Tibial artery (tissue), 4 donors: ENCODE measurements around the gene IDH3B.
"Not testable (repeated sequence)": the region's sequence is repeated elsewhere in the genome, so short reads cannot be mapped to it uniquely, and the experiment has no call there.

Experiments used
- DNase-seq, 2 donors: peaks; one replicate each; pipeline ENCODE4 v3.0.0-alpha.2; 2019
- H3K27ac ChIP-seq, 2 donors: fragments of 200-600 bp; sonication (generic) in 1 of 2; 1 replicate in 1 of 2; 2 replicates in 1 of 2; pipeline ENCODE4 v1.5.1; 2018 to 2019; ENCODE audit warnings: mild to moderate bottlenecking in 1 of 2
- H3K27me3 ChIP-seq, 2 donors: fragments of 200-600 bp; sonication (generic) in 1 of 2; one replicate each; pipeline versions ENCODE4 v1.5.1 to v1.6.0; 2016 to 2019
- H3K36me3 ChIP-seq, 3 donors: fragments of 200-600 bp; sonication (generic) in 2 of 3; one replicate each; pipeline ENCODE4 v1.5.1; 2016 to 2019; ENCODE audit warnings: mild to moderate bottlenecking in 2 of 3
- H3K4me1 ChIP-seq, 4 donors: fragments of 200-600 bp; sonication (generic) in 2 of 4; 1 replicate in 3 of 4; 2 replicates in 1 of 4; pipeline ENCODE4 v1.5.1; 2016 to 2019
- H3K4me3 ChIP-seq, 2 donors: fragments of 200-600 bp; sonication (generic) in 1 of 2; 1 replicate in 1 of 2; 2 replicates in 1 of 2; pipeline ENCODE4 v1.5.1; 2018 to 2019; ENCODE audit warnings: mild to moderate bottlenecking in 2 of 2
- H3K9me3 ChIP-seq, 3 donors: fragments of 200-600 bp; sonication (generic) in 1 of 3; one replicate each; pipeline ENCODE4 v1.5.1; 2016 to 2019
- CTCF ChIP-seq, 2 experiments: fragments of 200-600 bp in 1 of 2; fragments of 450-650 bp in 1 of 2; IDR thresholded peaks; one replicate each; pipeline ENCODE4 v1.5.1; 2017 to 2019; ENCODE audit warnings: antibody characterized with exemption in 2 of 2, mild to moderate bottlenecking in 1 of 2, moderate library complexity in 1 of 2
- intact Hi-C: fragments of 100-400 bp; cut with DNase I; formaldehyde crosslinking; loops from one replicate; pipeline ENCODE4 v1.15.0; 2023; ENCODE audit warnings: low total_unique reads

Gene IDH3B

GRCh38 chr20:2690718-2691117 is 26.7 kb upstream of the IDH3B start:
- Histone ChIP-seq H3K27ac (no peak overlapping the region), H3K36me3 (no peaks in the 10 kb centered on the region), H3K9me3 (no peaks in the 10 kb centered on the region), H3K4me3 (no peak overlapping the region), H3K4me1 (peaks cover 0 to 16% (median 14%) of the 10 kb centered on the region in 4 donors), H3K27me3 (peaks cover 0 to 26% of the 10 kb centered on the region in 2 donors)
- peak in 1 of 2 donors; percentile 47 for DNase-seq
- intact Hi-C loops = loop anchor here (10.0 kb wide), 2 partner anchors 144 to 184 kb away; partner anchors contain the start of gene PTPRA
- no peak for TF ChIP-seq CTCF (IDR thresholded peaks at IDR 0.05)

- H3K4me1 ChIP-seq = peaks cover 0 to 16% (median 14%) of the 10 kb centered on the region in 4 donors
- no peaks in the 10 kb centered on the region for H3K9me3 ChIP-seq
- no peak for TF ChIP-seq CTCF (IDR thresholded peaks at IDR 0.05)
- no peaks in the 10 kb centered on the region for H3K36me3 ChIP-seq
- H3K27me3 ChIP-seq = peaks cover 0 to 23% of the 10 kb centered on the region in 2 donors
- peak in 1 of 2 donors; percentile 37 for DNase-seq
- no peak overlapping the region for H3K4me3 ChIP-seq
- H3K27ac ChIP-seq = no peak overlapping the region
- intact Hi-C loops = loop anchor here (10.0 kb wide), 2 partner anchors 145 to 185 kb away; partner anchors contain the start of gene PTPRA
Observed at GRCh38 chr20:2690213-2690612, 26.2 kb upstream of the IDH3B start.

GRCh38 chr20:2688041-2688591 is 24.1 kb upstream of the IDH3B start:
- H3K27ac ChIP-seq = no peak overlapping the region
- no peaks in the 10 kb centered on the region for H3K36me3 ChIP-seq
- peaks cover 0 to 7% (median 4%) of the 10 kb centered on the region in 4 donors for H3K4me1 ChIP-seq
- no peaks in the 10 kb centered on the region for H3K9me3 ChIP-seq
- peak; percentile 21 to 35 for TF ChIP-seq CTCF (IDR thresholded peaks at IDR 0.05)
- H3K27me3 ChIP-seq = peaks cover 0 to 12% of the 10 kb centered on the region in 2 donors
- peak in 1 of 2 donors; percentile 64 for DNase-seq
- intact Hi-C loops = no loop called here
- no peak overlapping the region for H3K4me3 ChIP-seq

GRCh38 chr20:2687514-2687913 is 23.5 kb upstream of the IDH3B start:
- intact Hi-C loops = no loop called here
- Histone ChIP-seq H3K4me1 (peaks cover 0 to 7% (median 4%) of the 10 kb centered on the region in 4 donors), H3K9me3 (no peaks in the 10 kb centered on the region), H3K27ac (no peak overlapping the region), H3K36me3 (no peaks in the 10 kb centered on the region), H3K4me3 (no peak overlapping the region), H3K27me3 (peaks cover 0 to 12% of the 10 kb centered on the region in 2 donors)
- DNase-seq = peak in 1 of 2 donors; percentile 31
- TF ChIP-seq CTCF (IDR thresholded peaks at IDR 0.05) = no peak

- peak in 1 of 2 donors; percentile 31 for DNase-seq
- intact Hi-C loops = not testable (repeated sequence)
Observed at GRCh38 chr20:2684817-2685216, 20.8 kb upstream of the IDH3B start.

GRCh38 chr20:2682040-2682439 is 18.0 kb upstream of the IDH3B start:
- intact Hi-C loops, H3K4me3 ChIP-seq, H3K27ac ChIP-seq, H3K27me3 ChIP-seq, H3K4me1 ChIP-seq, DNase-seq, H3K36me3 ChIP-seq, H3K9me3 ChIP-seq: not testable (repeated sequence)

More at GRCh38 chr20:2684817-2685216, 20.8 kb upstream of the IDH3B start:
- not testable (repeated sequence) for H3K27ac ChIP-seq, H3K9me3 ChIP-seq, H3K4me1 ChIP-seq, H3K36me3 ChIP-seq, H3K4me3 ChIP-seq
- H3K27me3 ChIP-seq = peaks cover 0 to 12% of the 10 kb centered on the region in 2 donors
